ENCODE results near the gene STAT5B.
"Not testable (repeated sequence)": the region's sequence is repeated elsewhere in the genome, so short reads cannot be mapped to it uniquely, and the experiment has no call there.

Gene STAT5B

GRCh38 chr17:42276359-42276608, at the start of gene STAT5B:
Gene STAT5B (minus strand): TSS chr17:42276391. CDS start chr17:42232127, 44,264 bp downstream.
- peak; percentile 26 to 39 for DNase-seq (ENCODE audit: low read depth in 2 of 2)

GRCh38 chr17:42325026-42325425, 48.8 kb upstream of the STAT5B start:
- DNase-seq (ENCODE audit: low read depth in 2 of 2): no peak

- DNase-seq (ENCODE audit: low read depth in 2 of 2): no peak
Measured at GRCh38 chr17:42323268-42323773, 47.1 kb upstream of the STAT5B start.

GRCh38 chr17:42322382-42323267, 46.4 kb upstream of the STAT5B start:
- DNase-seq (ENCODE audit: low read depth in 2 of 2): peak; percentile 90

GRCh38 chr17:42321555-42321954, 45.4 kb upstream of the STAT5B start:
- no peak for DNase-seq (ENCODE audit: low read depth in 2 of 2)

GRCh38 chr17:42317967-42318366, 41.8 kb upstream of the STAT5B start:
- DNase-seq (ENCODE audit: low read depth in 2 of 2): not testable (repeated sequence)

GRCh38 chr17:42317266-42317845, 41.2 kb upstream of the STAT5B start:
- no peak for DNase-seq (ENCODE audit: low read depth in 2 of 2)

- no peak for DNase-seq (ENCODE audit: low read depth in 2 of 2)
Measured at GRCh38 chr17:42316755-42317154, 40.6 kb upstream of the STAT5B start.

GRCh38 chr17:42315402-42316156, 39.4 kb upstream of the STAT5B start:
- no peak for DNase-seq (ENCODE audit: low read depth in 2 of 2)

GRCh38 chr17:42313773-42314566, 37.8 kb upstream of the STAT5B start:
- DNase-seq (ENCODE audit: low read depth in 2 of 2): no peak

- DNase-seq (ENCODE audit: low read depth in 2 of 2): no peak
Measured at GRCh38 chr17:42313389-42313772, 37.2 kb upstream of the STAT5B start.

- peak; percentile 47 to 65 for DNase-seq (ENCODE audit: low read depth in 2 of 2)
Measured at GRCh38 chr17:42312285-42313130, 36.3 kb upstream of the STAT5B start.

GRCh38 chr17:42312035-42312284, 35.8 kb upstream of the STAT5B start:
- no peak for DNase-seq (ENCODE audit: low read depth in 2 of 2)

- DNase-seq (ENCODE audit: low read depth in 2 of 2): no peak
Measured at GRCh38 chr17:42311240-42312034, 35.2 kb upstream of the STAT5B start.

GRCh38 chr17:42310787-42311215, 34.6 kb upstream of the STAT5B start:
- DNase-seq (ENCODE audit: low read depth in 2 of 2): no peak

- no peak for DNase-seq (ENCODE audit: low read depth in 2 of 2)
Measured at GRCh38 chr17:42309986-42310786, 34.0 kb upstream of the STAT5B start.

- no peak for DNase-seq (ENCODE audit: low read depth in 2 of 2)
Measured at GRCh38 chr17:42309142-42309541, 33.0 kb upstream of the STAT5B start.

GRCh38 chr17:42308446-42308845, 32.3 kb upstream of the STAT5B start:
- no peak for DNase-seq (ENCODE audit: low read depth in 2 of 2)

GRCh38 chr17:42307362-42307927, 31.3 kb upstream of the STAT5B start:
- no peak for DNase-seq (ENCODE audit: low read depth in 2 of 2)

Measured in activated CD8-positive, alpha-beta memory T cell treated with anti-CD3 and anti-CD28 coated beads for 4 hours (primary cell).